AML-193 (cell line): Measurements from ENCODE around the gene SLC5A3.

Experiments
- DNase-seq, 2 experiments: peaks; one replicate each; lab custom pipeline; 2025; lab: John Stamatoyannopoulos, UW

Gene SLC5A3

GRCh38 chr21:34071683-34072082 is 1.7 kb upstream of the SLC5A3 start:
- no peak for DNase-seq

GRCh38 chr21:34072145-34073031 is 990 bp upstream of the SLC5A3 start:
- no peak for DNase-seq

DNA sequence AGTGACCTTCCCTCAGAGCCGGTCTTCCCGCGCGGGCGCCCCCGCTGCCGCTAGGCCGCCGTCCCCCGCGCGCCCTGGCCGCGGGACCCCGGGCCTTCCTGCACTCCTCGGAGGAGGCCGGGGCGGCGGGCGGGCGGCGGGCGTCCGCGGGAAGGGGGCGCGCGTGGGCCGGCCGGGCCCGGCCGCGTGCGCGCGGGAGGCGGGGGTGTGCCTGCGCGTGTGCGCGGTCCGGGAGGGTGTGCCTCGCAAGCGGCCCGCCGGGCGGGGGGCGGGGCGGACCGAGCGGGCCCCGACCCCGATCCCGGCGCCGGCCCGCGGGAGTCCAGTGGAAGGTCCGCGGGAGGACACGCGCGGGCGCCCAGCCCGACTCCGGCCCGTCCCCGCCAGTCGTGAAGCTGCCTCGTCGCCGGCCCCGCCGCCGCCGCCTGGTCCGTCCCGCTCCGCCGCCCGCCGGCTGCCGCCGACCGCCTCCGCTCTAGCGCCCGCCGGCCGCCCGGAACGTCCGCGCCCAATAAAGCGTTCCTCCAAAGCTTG is 438 bp downstream of the SLC5A3 start:
- no peak for DNase-seq

- no peak for DNase-seq
Observed at GRCh38 chr21:34074283-34075090, 1.1 kb downstream of the SLC5A3 start.

DNA sequence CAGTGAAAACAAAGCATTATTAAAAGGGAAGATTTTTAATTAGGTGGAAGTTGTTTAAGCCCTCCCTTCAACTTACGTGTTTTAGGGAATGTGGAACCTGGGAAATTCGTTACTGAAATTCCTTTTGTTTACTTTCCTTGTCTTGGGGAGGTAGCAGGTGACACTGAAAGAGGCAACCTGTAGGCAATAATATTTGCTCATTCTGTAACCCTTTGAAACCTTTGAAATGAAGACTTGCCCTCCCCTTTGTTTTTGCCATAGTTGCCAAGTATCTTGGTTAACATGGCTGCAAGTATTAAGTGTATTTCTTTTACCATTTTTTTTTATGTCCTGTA is 1.7 kb downstream of the SLC5A3 start:
- no peak for DNase-seq

DNA sequence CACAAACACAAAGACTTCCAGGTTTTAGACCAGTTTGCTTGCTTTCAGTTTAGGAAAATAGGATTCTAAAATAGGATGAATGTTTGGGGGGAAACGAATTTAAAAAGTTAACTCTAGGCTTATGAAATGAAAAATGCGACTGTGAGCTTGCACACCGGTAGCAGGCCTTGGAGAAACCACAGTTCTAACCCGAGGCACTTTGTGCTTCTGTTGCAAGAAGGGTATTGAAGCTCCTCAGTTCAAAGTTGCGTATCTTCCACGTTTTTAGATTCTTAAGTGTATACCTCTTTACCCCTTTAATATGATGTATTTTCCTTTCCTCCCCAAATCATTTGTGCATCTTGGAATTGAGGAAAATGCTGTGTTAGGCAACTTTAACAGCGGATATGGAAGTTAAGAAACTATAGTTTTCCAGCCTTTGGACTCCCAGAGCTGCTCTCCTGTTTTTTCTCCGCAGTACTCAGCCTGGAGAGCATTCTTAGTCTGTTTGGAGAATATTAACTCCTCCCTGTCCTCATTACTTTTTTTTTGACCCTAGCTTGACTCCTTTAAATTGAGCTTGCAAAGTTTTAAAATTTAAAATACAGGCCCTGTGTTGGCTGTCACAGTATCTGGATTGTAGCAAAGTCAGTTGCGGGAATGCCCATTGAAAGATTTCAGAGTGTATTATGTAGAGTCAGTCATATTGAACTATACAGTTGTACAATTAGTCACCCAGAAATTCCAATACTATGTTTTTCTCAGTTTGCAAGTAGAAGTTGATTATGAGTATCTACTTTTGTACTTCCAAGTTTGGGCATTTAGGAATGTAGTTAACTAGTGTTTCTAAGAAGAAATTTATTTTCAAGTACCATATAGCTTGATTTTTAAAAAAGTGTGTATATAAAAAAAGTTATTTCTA is 2.6 kb downstream of the SLC5A3 start:
- peak; percentile 74 to 80 for DNase-seq

DNA sequence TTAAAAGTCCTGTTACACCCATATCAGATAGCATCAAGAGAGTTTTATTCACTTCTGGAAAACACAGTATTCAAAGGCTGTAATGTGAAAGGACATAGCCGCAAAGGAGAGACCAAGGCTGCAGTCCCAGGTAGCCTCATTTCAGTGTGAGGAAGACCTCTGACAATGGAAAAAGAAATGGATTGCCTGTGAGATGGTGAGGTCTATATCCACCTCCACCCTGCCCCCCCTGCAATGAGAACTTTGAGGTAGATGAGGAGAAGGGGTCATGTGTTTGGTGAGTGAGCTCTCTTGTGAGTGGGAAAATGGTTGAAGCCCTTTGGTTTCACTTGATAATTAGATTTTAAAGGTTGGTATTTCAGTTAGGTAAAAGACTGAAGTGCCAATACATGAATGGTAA is 3.5 kb downstream of the SLC5A3 start:
- DNase-seq = no peak

DNA sequence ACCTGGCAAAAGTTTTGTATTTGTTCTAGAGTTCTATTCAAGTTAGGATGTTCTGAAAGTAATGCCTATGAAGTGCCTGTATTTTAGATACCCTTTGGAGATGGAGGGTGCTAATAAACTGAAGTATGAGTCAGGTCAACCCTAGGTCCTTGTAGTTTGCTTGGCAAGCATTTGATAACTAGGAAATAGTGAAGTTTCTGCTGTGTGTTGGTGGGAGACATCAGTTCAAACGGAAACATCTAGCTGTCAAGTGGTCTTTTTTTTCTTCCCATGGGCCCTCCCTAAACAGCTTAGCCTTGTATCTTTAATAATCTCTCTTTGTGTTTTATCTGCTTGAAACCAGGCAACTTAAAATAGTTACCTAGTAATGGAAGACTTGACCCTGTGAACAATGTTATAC is 4.5 kb downstream of the SLC5A3 start:
- DNase-seq = no peak

DNA sequence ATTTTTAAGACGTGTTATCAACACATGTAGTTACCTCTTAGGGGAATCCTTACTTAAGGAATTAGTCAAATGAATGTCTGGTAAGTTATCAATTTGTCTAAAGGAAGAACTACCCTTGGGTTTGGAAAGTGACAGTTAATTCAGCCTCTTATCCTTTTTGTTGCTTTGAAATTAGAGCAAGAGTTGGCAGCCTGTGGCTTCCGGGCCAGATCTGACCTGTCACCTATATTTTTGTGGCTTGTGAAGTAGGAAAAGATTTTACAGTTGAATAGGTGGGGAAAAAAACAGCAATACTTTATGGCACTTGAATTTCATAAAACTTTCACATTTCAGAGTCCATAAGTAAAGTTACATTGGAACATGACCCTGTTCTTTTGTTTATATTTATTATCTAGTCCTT is 5.5 kb downstream of the SLC5A3 start:
- DNase-seq = no peak

- no peak for DNase-seq
Observed at GRCh38 chr21:34080710-34081109, 7.3 kb downstream of the SLC5A3 start.

DNA sequence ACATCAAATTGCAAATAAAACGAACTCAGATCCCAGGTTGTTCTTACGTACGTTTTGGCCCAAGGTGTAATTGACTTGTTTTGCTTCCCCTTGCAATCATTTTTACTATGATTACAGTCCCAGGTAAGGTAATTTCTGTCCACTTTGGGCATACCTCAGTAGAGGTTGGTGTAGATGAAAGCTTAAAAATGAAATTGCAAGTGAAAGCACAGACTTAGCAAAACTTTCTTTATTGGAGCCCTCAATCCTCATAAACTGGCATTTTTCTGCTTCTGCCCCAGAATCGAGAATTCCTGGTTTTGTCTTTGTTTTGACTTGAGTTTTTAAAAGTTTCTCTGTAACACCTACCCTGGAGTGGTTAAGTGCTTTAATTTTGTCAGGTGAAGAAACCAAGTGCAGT is 9.4 kb downstream of the SLC5A3 start:
- no peak for DNase-seq

DNA sequence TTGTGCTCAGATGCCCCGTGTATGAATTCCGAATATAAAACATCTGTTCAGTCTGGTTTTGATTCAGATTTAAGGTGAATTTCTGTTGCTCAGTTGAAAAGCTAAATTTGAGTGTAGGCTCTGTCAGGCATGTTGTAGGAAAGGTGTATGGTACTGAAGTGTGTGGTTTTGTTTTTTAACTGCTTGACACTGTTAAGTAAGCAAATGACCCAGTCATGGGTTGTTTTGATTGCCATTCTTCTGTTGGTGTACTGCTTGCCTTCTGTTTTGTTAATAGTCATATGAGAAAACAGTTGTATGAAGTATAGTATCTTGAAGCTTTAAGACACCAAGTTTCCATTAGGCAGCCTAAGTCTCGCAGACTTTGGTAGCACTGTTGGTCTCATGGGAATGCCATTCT is 10.0 kb downstream of the SLC5A3 start:
- DNase-seq = no peak

DNA sequence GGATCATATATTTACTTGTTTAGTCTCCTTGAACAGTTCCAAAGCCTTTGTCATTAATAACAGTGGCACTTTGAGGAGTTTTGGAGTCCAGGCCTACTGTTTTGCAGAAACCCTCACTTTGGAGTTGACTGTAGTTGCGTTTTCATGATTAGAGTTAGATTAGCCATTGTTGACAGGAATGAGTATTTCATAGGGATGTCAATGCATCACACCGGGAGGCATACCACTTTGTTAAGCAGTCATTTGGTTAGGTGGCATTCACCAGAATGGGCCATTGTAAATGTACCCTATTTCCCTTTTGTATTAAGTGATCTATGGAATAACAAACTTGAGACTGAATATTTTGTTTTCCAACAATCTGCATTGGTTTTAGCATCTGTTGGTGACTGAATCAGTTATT is 11.8 kb downstream of the SLC5A3 start:
- no peak for DNase-seq

DNA sequence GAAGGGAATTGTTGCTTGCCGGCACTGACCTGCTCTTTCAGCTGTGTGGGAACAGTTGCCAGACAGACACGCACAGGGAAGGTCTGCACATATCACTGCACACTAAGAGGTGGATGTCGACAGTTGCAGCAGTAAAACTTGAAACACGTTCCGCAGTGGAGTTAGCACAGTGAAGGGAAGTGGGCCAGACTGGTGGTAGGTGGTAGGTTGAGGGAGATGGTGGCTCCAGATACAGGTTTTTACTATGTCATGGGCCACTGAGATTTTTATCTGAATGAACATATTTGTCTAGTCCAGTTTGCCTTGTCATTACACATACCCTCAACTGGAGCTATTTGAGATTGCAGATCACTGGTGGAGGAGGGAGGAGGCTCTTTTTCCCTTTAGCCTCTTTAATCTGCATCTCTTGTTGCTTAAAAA is 13.5 kb downstream of the SLC5A3 start:
- no peak for DNase-seq

GRCh38 chr21:34088752-34089151 is 15.4 kb downstream of the SLC5A3 start:
- no peak for DNase-seq

- no peak for DNase-seq
Observed at GRCh38 chr21:34091032-34091431, 17.7 kb downstream of the SLC5A3 start.

DNA sequence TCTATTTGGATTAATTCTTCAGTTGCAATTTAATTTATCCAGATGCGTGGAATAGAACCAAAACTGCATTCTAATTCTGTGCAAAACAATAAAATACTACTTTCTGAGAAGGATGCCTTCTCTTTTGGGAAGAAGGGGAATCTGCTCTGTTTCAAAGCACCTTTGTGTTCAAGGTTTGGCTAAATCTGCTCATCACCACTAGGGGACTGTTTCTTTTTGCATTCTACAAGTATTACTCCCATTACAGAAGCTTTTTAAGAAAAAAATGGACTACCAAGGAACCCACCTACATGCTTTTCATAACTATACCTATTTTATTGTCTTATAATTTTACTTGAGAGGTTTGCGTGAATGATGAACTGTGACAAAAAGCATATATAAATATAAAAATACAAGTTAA is 18.2 kb downstream of the SLC5A3 start:
- DNase-seq = no peak

- no peak for DNase-seq
Observed at GRCh38 chr21:34092262-34092921, 19.0 kb downstream of the SLC5A3 start.

GRCh38 chr21:34093083-34093482 is 19.7 kb downstream of the SLC5A3 start:
- no peak for DNase-seq

GRCh38 chr21:34094949-34095348 is 21.6 kb downstream of the SLC5A3 start:
- no peak for DNase-seq

DNA sequence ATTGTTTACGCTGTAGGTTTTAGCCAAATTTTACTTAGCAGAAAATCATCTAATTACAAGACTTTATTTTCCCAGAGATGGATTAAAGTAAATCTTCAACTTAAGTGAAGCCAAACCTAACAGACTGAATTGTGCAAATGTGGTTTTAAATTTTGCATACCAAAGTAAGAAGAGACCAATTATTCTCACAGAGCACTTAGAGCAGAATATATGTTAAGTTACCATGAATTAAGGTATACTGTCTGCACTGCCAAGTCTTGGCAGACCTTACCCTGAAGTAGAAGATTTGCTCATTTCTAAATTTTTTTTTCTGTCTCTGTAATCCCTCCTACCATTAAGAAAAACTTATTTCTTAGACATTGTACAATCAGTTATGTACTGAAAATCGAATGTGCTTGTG is 24.1 kb downstream of the SLC5A3 start:
- DNase-seq = no peak

GRCh38 chr21:34100337-34100736 is 27.0 kb downstream of the SLC5A3 start:
- DNase-seq = no peak
